Left cardiac atrium (tissue), 4 donors: Measurements from ENCODE around the gene SPOCD1. TPM values are rescaled to one million over a fixed set of nuclear protein-coding genes. Genes with fewer than 3 reads are reported as not detected.
"Not testable (repeated sequence)": the region's sequence is repeated elsewhere in the genome, so short reads cannot be mapped to it uniquely, and the experiment has no call there.

Experiments used
- ATAC-seq, 2 donors: fragments of 200-7000 bp; cut with Tn5 transposase; one replicate each; pipeline ENCODE4 v1.9.1; 2020; ENCODE audit warnings: mild to moderate bottlenecking in 2 of 2, moderate library complexity in 2 of 2
- DNase-seq: peaks from one replicate; pipeline ENCODE4 v3.0.0-alpha.2; 2020
- intact Hi-C, 2 donors: fragments of 100-400 bp; cut with DNase I; formaldehyde crosslinking; loops; one replicate each; pipeline versions ENCODE4 v1.14.1 to v1.15.1; 2022 to 2023
- total RNA-seq, 2 donors: library from RNA; stranded (reverse); fragmentation: NEBNext Ultra II Directional; extraction: Animal tissue kit (Norgen Biotek cat#: 25700); gene quantifications; one replicate each; pipeline ENCODE4 v1.2.1, GENCODE V29; 2021
- donor health status: DM: no; HTN: yes; CAD: no.
- donor health status: DM: no; HTN: yes; CAD: no; lungs with severe emphysema.
- donor health status: DM: yes; HTN: yes; CAD: no.
- donor health status: Dilated cardiomyopathy.

Gene SPOCD1
- total RNA-seq, 2 donors from 2014 or later, result 0.18 to 1.2 TPM

GRCh38 chr1:31831397-31832378 lies 15.9 kb upstream of the SPOCD1 start:
- DNase-seq (no peak), ATAC-seq (peak in 1 of 2 donors; percentile 71)
- intact Hi-C loops, result no loop called here

DNA sequence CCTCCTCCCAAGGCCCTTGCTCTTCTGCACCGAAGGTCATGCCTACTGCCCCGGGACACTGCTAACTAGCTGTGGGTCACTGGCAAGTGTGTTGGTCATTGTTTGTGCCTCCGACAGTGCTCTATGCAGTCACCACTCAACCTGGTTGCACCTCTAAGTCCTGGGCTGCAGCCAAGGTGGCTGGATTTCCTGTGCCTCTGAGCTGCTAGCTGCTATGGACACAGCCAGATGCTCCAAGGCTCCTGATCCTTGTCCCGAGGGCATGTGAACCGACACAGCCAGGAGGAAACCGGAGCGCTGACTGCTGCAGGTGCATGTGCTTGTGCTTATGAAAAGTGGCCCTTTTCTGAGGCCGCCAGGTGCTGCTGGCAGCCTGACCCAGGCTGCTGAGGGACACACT lies 14.7 kb upstream of the SPOCD1 start:
- intact Hi-C loops, result no loop called here
- no peak for DNase-seq
- ATAC-seq, result no peak

DNA sequence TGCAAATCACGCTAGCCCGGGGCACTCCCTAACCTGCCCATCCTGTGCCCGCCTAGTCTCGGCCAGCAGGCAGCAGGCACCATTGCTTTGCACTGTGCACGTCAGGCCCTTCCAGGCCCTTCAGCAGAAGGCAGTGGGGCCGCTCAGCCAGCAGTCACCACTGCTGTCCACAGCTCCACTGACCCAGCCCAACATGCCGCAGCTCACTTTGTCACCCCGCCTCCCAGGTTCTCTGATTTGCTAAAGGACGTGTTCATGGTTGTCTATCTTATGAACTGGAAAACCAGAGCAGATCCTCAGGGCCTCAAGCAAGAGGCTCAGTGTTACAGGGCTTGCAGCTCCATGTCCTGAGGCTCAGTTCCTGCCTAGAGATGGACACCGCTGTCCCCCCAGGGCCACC lies 14.2 kb upstream of the SPOCD1 start:
- DNase-seq (no peak), ATAC-seq (no peak)
- intact Hi-C loops, result no loop called here

DNA sequence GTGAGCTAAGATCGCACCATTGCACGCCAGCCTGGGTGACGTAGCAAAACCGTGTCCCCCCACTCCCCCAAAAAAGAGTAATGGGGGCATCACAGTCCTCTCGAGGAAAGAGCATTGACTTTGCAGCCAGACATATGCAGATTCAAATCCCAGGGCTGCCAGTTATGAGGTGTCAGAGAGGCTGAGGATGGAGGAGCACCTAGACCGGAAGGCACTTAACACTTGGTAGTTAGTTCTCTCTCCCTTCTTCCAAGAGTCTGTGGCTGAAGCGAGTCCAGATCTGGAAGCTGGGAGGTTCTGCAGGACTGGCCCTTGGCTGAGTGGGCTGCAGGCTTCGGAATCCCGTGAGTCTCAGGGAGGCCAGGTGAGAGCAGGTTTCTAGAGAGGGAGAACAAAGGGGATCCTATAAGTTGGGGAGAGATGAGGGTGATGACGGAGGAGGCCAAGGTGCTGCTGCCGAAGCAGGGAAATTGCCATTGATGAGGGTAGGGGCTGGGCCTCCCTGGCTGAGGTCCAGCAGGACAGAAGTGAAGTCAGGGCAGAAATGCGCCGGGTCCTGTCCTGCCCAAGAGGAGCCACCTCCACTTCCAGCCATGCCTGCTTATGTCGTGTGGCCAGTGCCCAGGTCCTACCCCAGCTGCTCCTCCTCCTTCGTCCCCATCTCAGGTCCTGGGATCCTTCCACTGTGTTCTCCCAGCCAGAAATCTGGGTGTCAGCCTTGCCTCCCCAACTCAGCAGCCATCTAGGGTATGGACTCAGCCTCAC lies 13.3 kb upstream of the SPOCD1 start:
- intact Hi-C loops, result no loop called here
- DNase-seq, result no peak
- no peak for ATAC-seq

GRCh38 chr1:31828341-31828740 lies 12.5 kb upstream of the SPOCD1 start:
- no peak for ATAC-seq

DNA sequence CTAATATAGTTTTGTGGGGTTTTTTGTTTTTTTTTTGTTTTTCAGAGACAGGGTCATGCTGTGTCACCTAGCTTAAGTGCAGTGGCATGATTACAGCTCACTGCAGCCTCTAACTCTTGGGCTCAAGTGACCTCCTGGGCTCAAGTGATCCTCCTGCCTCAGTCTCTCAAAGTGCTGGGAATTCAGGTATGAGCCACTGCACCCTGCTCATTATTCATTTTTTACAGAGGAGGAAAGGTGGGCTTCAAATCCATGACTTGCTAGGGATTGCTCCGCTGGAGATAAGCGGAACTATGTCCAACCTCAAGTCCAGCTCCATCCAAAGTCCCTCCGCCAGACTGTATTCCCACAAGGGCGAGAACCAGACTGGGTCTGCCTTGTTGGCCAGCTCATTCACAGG lies 8.0 kb upstream of the SPOCD1 start:
- no peak for ATAC-seq
- intact Hi-C loops, result no loop called here
- no peak for DNase-seq

More at GRCh38 chr1:31828341-31828740, 12.5 kb upstream of the SPOCD1 start:
- intact Hi-C loops, result no loop called here
- no peak for DNase-seq

DNA sequence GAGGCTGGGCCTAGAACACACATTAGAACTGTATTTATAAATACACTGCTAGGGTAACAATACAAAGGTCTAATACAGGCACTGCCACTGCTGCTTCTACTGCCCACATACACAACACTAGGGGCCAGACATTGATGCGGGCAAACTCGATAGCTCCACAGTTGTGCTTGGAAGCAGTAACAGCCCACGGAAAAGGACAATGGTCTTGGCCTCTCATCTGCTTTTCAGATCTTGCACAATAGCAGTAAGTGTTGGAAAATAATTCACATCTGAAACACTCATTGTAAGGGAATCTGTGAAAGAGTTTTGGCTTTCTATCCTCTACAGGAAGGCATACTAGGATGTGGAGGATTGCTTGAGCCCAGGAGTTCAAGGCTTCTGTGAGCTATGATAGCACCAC lies 6.9 kb upstream of the SPOCD1 start:
- intact Hi-C loops, result no loop called here
- ATAC-seq, result no peak
- DNase-seq, result no peak

DNA sequence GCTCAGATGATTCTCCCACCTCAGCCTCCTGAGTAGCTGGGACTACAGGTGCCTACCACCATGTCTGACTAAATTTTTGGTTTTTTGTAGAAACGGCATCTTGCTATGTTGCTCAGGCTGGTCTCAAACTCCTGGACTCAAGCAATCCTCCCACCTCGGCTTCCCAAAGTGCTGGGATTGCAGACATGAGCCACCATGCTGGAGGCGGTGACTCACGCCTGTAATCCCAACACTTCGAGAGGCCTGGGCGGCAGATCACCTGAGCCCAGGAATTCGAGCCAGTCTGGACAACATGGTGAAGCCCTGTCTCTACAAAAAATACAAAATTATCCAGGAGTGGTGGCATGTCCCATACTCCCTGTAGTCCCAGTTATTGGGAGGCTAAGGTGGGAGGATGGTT lies 4.4 kb upstream of the SPOCD1 start:
- ATAC-seq, DNase-seq, intact Hi-C loops: not testable (repeated sequence)

- no peak for ATAC-seq
- DNase-seq, result no peak
These were observed 2.4 kb upstream of the SPOCD1 start for GRCh38 chr1:31818206-31818605.

DNA sequence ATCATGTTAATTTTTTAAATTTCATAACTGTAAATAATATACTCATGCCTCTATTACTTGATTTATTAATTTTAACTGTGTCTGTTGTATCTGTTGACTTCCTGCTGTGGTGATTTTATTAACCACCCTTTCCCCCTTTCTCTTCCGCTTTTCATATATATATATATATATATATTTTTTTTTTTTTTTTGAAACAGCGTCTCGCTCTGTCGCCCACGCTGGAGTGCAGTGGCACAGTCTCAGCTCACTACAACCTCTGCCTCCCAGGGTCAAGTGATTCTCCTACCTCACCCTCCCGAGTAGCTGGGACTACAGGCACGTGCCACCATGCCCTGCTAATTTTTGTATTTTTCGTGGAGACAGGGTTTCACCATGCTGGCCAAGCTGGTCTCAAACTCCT lies 1.1 kb upstream of the SPOCD1 start:
- intact Hi-C loops, result loop anchor here in 1 of 2 donors (10.0 kb wide), 1 partner anchor 88 kb away; no protein-coding TSS in a partner anchor
- not testable (repeated sequence) for ATAC-seq, DNase-seq

More at GRCh38 chr1:31818206-31818605, 2.4 kb upstream of the SPOCD1 start:
- intact Hi-C loops, result loop anchor here in 1 of 2 donors (10.0 kb wide), 1 partner anchor 87 kb away; no protein-coding TSS in a partner anchor

DNA sequence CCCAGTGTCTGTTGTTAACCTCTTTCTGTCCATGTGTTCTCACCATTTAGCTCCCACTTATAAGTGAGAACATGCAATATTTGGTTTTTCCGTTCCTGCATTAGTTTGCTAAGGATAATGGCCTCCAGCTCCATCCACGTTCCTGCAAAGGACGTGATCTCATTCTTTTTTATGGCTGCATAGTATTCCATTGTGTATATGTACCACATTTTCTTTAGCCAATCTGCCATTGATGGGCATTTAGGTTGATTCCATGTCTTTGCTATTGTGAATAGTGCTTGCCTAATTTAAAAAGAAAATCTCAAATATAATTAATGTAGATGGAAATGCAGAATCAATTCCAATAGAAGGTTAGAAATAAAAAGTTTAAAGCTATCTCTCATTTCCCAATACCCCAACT lies 679 bp upstream of the SPOCD1 start:
- intact Hi-C loops, result loop anchor here in 1 of 2 donors (10.0 kb wide), 1 partner anchor 88 kb away; no protein-coding TSS in a partner anchor
- DNase-seq, ATAC-seq: not testable (repeated sequence)

GRCh38 chr1:31815307-31815645 lies 546 bp downstream of the SPOCD1 start:
- ATAC-seq (no peak), DNase-seq (no peak)
- intact Hi-C loops, result loop anchor here in 1 of 2 donors (10.0 kb wide), 1 partner anchor 90 kb away; no protein-coding TSS in a partner anchor

DNA sequence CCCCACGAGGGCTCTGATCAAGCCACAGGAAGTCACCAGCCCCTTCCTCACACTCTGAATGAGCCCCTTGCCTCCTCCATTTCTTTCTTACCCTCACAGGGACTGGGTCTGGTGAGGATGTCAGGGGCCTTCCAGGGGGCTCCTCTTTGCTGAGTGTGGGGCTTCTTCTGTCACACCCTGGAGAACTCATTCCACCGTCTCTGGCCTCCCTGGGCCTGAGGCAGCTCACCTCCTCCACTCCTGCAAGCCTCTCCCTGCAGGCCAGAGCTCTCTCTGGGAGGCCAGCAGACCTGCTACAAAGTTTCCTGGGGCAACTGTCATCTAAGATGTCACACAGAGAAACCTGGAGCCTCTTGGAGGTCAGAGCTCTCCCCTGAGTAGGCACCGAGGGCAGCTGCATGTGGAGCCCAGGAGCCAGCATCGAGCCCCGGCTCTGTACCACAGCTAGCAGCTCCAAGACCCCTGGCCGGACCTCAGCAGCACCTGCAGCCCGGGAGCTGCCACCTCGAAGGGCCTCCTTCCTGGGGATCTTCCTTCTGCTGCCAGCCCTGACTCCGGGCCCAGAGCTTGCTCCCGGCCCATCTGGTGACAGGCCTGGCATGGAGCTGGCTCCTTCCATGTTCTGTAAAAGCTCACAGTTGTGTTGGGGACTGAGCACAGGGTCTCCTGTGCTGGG lies 1.1 kb downstream of the SPOCD1 start:
- no peak for DNase-seq
- ATAC-seq, result no peak
- intact Hi-C loops, result loop anchor here in 1 of 2 donors (5.0 to 10.0 kb wide), 2 partner anchors 90 to 148 kb away; no protein-coding TSS in a partner anchor

DNA sequence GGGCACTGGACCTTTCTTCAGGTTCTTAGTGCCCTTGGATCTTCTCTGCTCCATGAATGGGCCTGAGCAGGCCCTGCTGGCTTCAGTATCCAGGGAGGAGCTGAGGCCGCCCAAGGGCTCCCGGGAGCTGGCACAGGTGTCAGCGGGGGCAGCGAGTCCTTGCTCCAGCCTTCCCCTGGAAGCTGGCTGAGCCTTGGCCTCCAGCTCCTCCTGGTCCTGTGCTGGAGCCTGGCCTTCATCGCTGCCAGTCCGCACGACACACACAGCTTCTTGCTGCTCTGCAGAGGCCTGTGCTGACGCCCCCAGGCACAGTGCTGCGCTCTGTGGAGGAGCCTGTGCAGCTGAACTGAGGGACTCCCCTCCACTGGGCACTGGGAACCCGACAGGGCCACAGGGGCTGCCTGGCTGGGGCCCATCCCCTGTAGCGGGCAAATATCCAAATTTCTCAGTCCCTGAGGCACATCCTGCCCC lies 1.7 kb downstream of the SPOCD1 start:
- no peak for ATAC-seq
- DNase-seq, result no peak
- intact Hi-C loops, result loop anchor here in 1 of 2 donors (5.0 to 10.0 kb wide), 2 partner anchors 91 to 148 kb away; no protein-coding TSS in a partner anchor

DNA sequence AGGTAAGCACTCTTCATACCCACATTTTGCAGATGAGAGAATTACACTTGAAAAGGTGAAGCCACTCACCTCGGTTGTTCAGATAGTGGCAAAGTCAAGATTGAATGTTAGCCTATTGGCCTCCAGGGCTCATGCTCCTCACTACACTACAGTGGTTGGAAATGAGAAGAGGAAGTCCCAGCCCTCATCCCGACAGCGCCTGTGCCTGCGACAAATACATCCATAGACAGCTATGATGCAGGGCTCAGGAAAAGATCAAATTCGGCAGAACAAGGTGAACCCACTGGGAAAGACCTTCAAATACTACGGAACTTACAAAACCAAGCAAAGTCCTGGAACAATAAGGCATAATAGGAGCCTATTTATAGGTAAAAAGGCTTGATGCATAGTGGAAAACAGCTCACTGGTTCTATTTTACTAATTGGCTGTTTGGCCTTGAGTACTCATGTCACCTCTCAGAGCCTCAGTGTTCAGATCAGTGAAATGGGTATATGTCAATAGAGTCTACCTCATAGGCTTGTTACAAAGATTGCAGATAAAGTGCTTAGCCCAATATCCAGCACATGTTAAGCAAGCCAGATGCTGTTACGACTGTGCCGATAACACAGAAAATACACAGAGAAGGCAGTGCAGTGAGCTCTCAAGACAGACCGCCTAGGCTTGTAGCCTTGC lies 3.5 kb downstream of the SPOCD1 start:
- intact Hi-C loops, result loop anchor here in 1 of 2 donors (5.0 to 10.0 kb wide), 2 partner anchors 93 to 150 kb away; no protein-coding TSS in a partner anchor
- no peak for ATAC-seq
- no peak for DNase-seq

- intact Hi-C loops, result loop anchor here in 1 of 2 donors (5.0 to 10.0 kb wide), 2 partner anchors 93 to 151 kb away; no protein-coding TSS in a partner anchor
- no peak for DNase-seq
- ATAC-seq, result peak in 1 of 2 donors; percentile 10
These were observed 4.2 kb downstream of the SPOCD1 start for GRCh38 chr1:31811605-31812004.

DNA sequence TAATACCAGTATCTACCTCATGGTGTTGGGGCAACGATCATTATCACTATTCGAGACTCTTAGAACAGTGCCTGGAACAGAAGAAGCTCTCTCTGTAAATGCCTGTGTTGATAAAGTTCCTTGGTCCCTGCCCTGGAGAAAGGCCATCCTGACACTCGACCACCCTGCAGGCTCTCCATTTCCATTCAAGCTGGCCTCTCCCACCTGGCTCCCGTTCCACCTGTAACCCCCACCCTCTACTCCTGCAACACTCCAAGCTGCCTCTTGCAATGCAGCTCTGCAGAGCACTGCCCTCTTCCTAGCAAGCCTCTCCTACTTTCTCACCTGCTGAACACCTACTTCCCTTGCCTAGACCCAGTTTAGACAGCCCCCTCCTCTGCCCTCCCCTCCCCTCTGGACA lies 6.1 kb downstream of the SPOCD1 start:
- ATAC-seq (no peak), DNase-seq (no peak)
- intact Hi-C loops, result loop anchor here in 1 of 2 donors (5.0 to 10.0 kb wide), 2 partner anchors 95 to 153 kb away; no protein-coding TSS in a partner anchor
